T-helper 2 cell treated with Interferon-gamma antibody and Interleukin-4, amounts not matched to agents 100 ng/mL and 5 ng/mL, for 36 hours (primary cell): ENCODE data around the gene OSBPL10. TPM values are rescaled to one million over a fixed set of nuclear protein-coding genes. Genes with fewer than 3 reads are reported as not detected.

ENCODE experiments used
- intact Hi-C: fragments of 100-400 bp; cut with micrococcal nuclease; formaldehyde crosslinking; loops from one replicate; pipeline ENCODE4 v1.15.1; 2023
- total RNA-seq: library from RNA; stranded (reverse); gene quantifications from 2 replicates; pipeline ENCODE4 v1.2.3, GENCODE V29; 2022

Gene OSBPL10
- total RNA-seq, 1 donor from 2014 or later: 2.5 TPM

DNA sequence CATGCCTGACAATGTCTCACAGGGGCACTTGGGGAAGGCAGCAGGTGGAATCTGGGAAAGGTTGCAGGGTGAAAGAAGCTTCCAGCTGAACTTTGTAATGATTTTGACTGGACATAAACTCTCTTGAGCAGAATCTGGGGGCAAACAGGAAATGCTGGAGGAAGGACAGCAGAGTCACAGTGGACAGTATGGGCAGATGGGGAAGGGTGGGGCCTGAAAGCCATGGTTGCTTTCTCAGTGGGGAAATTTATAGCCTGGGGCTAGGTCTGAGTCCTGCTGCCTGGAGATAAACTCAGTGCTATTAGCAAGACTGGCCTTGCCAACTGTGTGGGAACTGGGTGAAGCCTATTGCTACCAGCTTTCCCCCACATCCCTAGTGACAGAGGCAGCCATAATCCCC lies 203.2 kb downstream of the OSBPL10 start:
- intact Hi-C loops: no loop called here

GRCh38 chr3:31777092-31777491 lies 204.0 kb downstream of the OSBPL10 start:
- intact Hi-C loops: no loop called here

DNA sequence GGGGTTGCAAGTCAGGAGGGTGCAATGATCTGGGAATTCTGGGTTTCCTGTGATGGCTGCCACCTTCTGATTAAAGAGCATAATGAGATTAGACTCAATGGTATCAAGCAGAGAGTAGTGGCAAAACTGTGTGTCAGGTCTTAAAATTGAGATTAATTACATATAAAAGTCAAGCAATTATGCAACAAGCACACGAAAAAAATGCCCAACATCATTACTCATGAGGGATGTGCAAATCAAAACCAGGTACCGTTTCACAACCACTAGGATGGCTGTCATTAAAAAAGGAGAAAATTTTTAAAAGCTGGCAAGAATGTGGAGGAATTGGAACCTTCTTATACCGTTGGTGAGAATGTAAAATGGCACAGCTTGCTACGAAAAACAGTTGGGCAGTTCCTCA lies 205.0 kb downstream of the OSBPL10 start:
- intact Hi-C loops: no loop called here

- intact Hi-C loops: no loop called here
These were observed 205.7 kb downstream of the OSBPL10 start for GRCh38 chr3:31775383-31775782.

GRCh38 chr3:31772758-31773473 lies 208.1 kb downstream of the OSBPL10 start:
- intact Hi-C loops: no loop called here

DNA sequence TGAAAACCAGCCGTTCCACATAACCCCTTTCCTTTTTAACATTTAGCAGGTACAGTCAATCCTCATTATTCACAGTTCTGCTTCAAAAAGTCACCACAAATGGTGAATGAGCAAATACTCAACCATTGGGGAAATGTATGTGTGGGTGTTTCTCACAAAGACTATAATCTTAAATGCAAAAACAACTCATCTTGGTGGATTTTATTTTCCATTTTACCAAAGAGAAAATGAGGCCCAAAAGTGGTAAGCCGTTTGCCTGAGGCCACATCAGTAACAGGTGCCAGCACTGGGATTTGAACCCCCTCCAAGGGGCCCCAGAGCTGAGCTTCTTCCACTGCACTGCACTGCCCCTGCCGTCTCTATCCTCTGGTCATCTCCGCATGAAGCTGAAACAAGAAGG lies 208.8 kb downstream of the OSBPL10 start:
- intact Hi-C loops: no loop called here

- intact Hi-C loops: no loop called here
These were observed 210.2 kb downstream of the OSBPL10 start for GRCh38 chr3:31770822-31771326.

GRCh38 chr3:31768479-31769125 lies 212.5 kb downstream of the OSBPL10 start:
- intact Hi-C loops: loop anchor here (1.0 to 10.0 kb wide), 6 partner anchors 44 to 998 kb away; no protein-coding TSS in a partner anchor

GRCh38 chr3:31767920-31768319 lies 213.1 kb downstream of the OSBPL10 start:
- intact Hi-C loops: loop anchor here (1.0 to 10.0 kb wide), 6 partner anchors 43 to 998 kb away; no protein-coding TSS in a partner anchor

- intact Hi-C loops: loop anchor here (5.0 to 10.0 kb wide), 3 partner anchors 154 to 832 kb away; no protein-coding TSS in a partner anchor
These were observed 214.4 kb downstream of the OSBPL10 start for GRCh38 chr3:31766669-31767068.

DNA sequence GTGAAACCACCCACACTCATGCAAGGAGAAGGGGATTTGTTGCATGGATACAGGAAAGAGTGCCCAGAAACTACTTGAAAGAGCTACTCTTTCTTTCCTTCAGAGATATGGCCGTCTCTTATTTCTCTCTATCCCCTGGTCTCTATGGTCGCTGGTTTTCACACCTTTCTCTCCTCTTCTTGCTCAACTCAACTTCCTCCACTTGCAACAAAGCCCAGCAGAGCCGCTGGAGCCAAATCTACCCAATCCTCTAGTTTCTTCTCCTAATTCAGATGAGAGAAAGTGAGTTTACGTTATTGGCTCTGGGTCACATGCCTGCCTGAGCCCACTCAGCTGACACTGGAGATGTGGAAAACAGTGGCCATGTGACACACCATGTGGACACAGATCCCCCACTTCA lies 215.2 kb downstream of the OSBPL10 start:
- intact Hi-C loops: loop anchor here (5.0 to 10.0 kb wide), 3 partner anchors 154 to 831 kb away; no protein-coding TSS in a partner anchor

GRCh38 chr3:31763731-31764130 lies 217.3 kb downstream of the OSBPL10 start:
- intact Hi-C loops: loop anchor here (10.0 kb wide), 2 partner anchors 549 to 829 kb away; no protein-coding TSS in a partner anchor

- intact Hi-C loops: loop anchor here (10.0 kb wide), 2 partner anchors 548 to 828 kb away; no protein-coding TSS in a partner anchor
These were observed 218.1 kb downstream of the OSBPL10 start for GRCh38 chr3:31762888-31763351.

- intact Hi-C loops: loop anchor here (10.0 kb wide), 2 partner anchors 547 to 827 kb away; no protein-coding TSS in a partner anchor
These were observed 218.8 kb downstream of the OSBPL10 start for GRCh38 chr3:31762097-31762764.

DNA sequence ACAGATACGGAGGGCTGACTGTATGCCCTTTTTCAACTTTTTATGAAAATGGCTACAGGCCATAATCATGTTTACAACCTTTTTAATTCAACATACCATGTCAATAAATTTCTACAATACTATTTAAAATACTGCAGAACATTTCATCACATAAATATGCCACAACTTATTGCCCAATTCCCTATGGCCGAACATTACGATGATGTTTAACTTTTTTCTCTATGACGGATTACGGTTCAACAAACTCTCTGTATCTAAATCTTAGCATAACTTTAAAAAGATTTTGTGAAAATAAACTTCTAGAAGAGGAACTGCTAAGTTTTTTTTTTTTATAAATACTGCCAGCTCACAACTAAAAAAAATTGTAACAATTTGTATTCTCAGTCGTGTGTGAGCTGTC lies 220.4 kb downstream of the OSBPL10 start:
- intact Hi-C loops: loop anchor here (10.0 kb wide), 2 partner anchors 546 to 826 kb away; no protein-coding TSS in a partner anchor

DNA sequence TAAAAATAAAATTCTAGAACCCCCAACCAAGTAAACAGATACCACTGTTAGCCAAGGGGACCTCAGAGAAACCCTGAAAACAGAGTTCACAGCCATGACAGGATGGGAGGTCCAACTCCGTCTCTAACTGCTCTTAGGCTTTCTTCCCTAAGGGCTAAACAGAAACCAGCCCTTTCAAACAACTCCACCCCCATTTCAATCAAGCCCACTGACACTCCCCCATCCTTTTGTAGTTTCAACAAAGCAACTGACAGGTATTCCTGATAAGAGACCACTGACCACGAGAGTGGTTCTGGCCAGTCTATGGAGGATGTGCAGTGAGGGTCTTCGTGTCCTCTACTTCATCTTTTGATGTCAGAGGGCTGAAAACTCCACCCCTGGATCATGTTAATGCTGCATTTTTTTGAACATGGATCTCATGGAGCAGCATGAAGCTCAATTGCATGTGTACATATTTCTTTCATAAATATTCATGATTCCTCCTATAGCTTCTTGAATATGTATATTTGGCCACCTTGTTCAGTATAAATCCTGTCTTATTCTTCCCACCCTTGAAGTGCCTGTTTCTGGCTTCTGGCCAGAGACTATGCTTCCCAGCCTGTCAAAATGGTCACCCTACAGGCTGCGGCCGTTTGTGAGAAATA lies 222.6 kb downstream of the OSBPL10 start:
- intact Hi-C loops: loop anchor here (5.0 to 10.0 kb wide), 4 partner anchors 121 to 356 kb away; no protein-coding TSS in a partner anchor

DNA sequence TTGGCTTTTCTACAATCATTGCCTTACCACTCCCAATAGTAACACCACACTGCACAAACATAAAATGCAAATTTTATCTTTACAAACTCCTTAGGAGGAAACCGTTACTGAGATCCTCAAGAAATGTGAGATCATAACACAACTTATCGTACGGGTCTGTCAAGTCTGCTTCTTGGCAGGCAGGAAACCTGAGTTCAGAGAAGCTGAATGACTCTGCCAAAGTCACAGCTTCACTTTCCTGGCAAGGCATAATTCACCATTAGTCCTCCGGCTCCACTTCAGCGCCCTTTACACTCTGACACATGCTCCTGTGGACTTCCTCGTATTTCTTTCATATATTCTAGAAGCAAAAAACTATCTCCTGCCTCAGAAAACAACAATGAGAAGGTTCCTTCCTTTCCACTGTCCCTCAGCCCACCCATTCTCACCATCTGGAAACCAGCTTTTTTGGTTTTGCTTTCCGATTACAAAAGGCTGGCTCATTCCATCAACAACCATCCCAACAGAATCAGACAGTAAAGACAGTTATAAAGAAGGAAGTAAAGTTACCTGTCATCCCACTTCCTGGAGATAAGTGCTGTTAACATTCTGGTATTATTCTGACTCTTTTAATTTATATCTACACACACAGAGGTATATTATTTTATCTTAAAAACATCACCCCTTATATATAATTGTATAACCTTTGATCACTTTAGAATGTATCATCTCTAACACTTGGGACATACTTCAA lies 225.0 kb downstream of the OSBPL10 start:
- intact Hi-C loops: loop anchor here (2.0 to 10.0 kb wide), 5 partner anchors 119 to 359 kb away; partner anchors contain the start of gene STT3B

DNA sequence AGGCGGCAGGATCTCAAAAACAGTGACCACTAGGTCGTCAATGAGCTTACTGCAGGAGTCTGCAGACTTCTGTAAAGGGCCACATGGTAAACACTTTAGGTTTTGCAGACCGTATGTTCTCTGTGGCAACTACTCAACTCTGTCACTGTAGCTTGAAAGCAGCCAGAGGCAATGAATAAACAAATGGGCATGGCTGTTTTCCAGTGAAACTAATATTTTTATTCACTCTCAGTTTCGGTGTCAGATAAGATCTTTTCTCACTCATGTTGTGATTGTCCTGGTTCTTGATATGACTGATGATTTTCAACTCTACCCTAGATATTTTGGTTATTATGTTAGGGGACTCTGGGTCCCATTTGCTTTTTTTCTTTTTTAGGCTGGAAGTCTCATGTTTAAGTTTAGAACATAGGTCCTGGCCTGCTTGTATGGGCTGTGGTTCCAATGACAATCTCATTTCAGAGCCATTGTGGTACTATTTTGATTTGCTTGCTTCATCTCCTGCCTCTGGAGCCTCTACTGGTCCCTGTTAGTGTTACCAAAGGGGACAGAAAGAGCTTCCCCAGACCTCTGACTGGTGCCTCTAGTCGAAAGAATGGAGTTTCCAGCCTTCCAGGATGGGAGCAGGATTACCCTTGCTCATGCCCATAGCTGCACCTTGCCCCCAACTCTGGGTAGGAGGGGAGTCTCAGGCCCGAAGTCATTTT lies 226.3 kb downstream of the OSBPL10 start:
- intact Hi-C loops: loop anchor here (2.0 to 10.0 kb wide), 5 partner anchors 117 to 360 kb away; partner anchors contain the start of gene STT3B

DNA sequence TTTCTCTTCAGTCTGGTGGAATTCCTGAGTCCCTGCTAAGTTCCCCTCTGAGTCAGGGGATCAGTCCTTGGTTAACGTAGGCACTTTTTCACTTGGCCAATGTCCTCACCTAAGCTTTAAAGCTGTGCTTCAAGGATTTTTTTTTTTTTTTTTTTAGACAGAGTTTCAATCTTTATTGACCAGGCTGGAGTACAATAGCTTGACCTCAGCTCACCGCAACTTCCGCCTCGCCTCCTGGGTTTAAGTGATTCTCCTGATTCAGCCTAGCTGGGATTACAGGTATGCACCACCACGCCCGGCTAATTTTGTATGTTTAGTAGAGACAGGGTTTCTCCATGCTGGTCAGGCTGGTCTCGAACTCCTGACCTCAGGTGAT lies 228.0 kb downstream of the OSBPL10 start:
- intact Hi-C loops: loop anchor here (10.0 kb wide), 2 partner anchors 162 to 362 kb away; no protein-coding TSS in a partner anchor
